HepG2 (cell line): ENCODE measurements around the gene KIAA1328. TPM values are rescaled to one million over a fixed set of nuclear protein-coding genes. Genes with fewer than 3 reads are reported as not detected.

Experiments
- ELF1 ChIP-seq: sonication (generic); formaldehyde crosslinking; IDR thresholded peaks from 2 replicates; pipeline ENCODE4 v1.4.0; 2020; ENCODE audit warnings: missing genetic modification reagents
- ESRRA ChIP-seq: sonication (generic); formaldehyde crosslinking; IDR thresholded peaks from 2 replicates; pipeline ENCODE4 v1.5.1; 2020; ENCODE audit warnings: mild to moderate bottlenecking, low read depth, missing genetic modification reagents
- KAT7 ChIP-seq: IDR thresholded peaks from 2 replicates; pipeline ENCODE4 v1.6.1; 2018; ENCODE audit warnings: borderline replicate concordance, missing compliant biosample characterization
- MED13 ChIP-seq: sonication (generic); formaldehyde crosslinking; IDR thresholded peaks from 2 replicates; pipeline ENCODE4 v1.5.0; 2020; ENCODE audit warnings: missing genetic modification reagents
- NFIC ChIP-seq: IDR thresholded peaks from 2 replicates; pipeline ENCODE4 v1.6.1; 2012; ENCODE audit warnings: mild to moderate bottlenecking, low read length, inconsistent platforms
- RAD51 ChIP-seq: fragments of 450-650 bp; IDR thresholded peaks from 2 replicates; pipeline ENCODE4 v1.6.1; 2016; ENCODE audit warnings: borderline replicate concordance
- RFXANK ChIP-seq: IDR thresholded peaks from 2 replicates; pipeline ENCODE4 v1.6.1; 2016
- RNF2 ChIP-seq: fragments of 450-650 bp; conservative IDR thresholded peaks from 2 replicates; pipeline ENCODE4 v1.6.1; 2016; ENCODE audit warnings: low read depth
- RXRA ChIP-seq: sonication (generic); formaldehyde crosslinking; IDR thresholded peaks from 2 replicates; pipeline ENCODE4 v1.5.1; 2020; ENCODE audit warnings: missing genetic modification reagents
- SKIL ChIP-seq: sonication (generic); formaldehyde crosslinking; IDR thresholded peaks from 2 replicates; pipeline ENCODE4 v1.8.0; 2022; ENCODE audit warnings: missing genetic modification reagents, mild to moderate bottlenecking, moderate library complexity, borderline replicate concordance
- SMAD3 ChIP-seq: sonication (generic); formaldehyde crosslinking; IDR thresholded peaks from 2 replicates; pipeline ENCODE4 v1.4.0; 2020; ENCODE audit warnings: missing genetic modification reagents
- U2AF2 ChIP-seq: fragments of 200-400 bp; formaldehyde crosslinking; IDR thresholded peaks from 2 replicates; pipeline ENCODE4 v1.6.1; 2017; ENCODE audit warnings: low read depth, mild to moderate bottlenecking, low read length
- YY1 ChIP-seq: IDR thresholded peaks from 2 replicates; pipeline ENCODE4 v1.6.1; 2011; ENCODE audit warnings: low read length, low read depth, moderate library complexity, mild to moderate bottlenecking; ENCODE audit not compliant: insufficient read depth, insufficient replicate concordance
- ZBTB20 ChIP-seq: sonication (generic); formaldehyde crosslinking; IDR thresholded peaks from 2 replicates; pipeline ENCODE4 v1.8.1; 2023; ENCODE audit warnings: missing genetic modification reagents, low read depth, mild to moderate bottlenecking, borderline replicate concordance
- ZBTB49 ChIP-seq: sonication (generic); formaldehyde crosslinking; IDR thresholded peaks from 2 replicates; pipeline ENCODE4 v1.4.0; 2020; ENCODE audit warnings: missing genetic modification reagents, borderline replicate concordance
- ZNF335 ChIP-seq: sonication (generic); formaldehyde crosslinking; IDR thresholded peaks from 2 replicates; pipeline ENCODE4 v1.4.0; 2020; ENCODE audit warnings: missing genetic modification reagents
- ZNF441 ChIP-seq: sonication (generic); formaldehyde crosslinking; IDR thresholded peaks from 2 replicates; pipeline ENCODE4 v1.7.0; 2021; ENCODE audit warnings: missing genetic modification reagents, borderline replicate concordance
- ZNF577 ChIP-seq: sonication (generic); formaldehyde crosslinking; IDR thresholded peaks from 2 replicates; pipeline ENCODE4 v1.4.0; 2020; ENCODE audit warnings: mild to moderate bottlenecking, low read depth, missing genetic modification reagents, borderline replicate concordance
- ZNF670 ChIP-seq: sonication (generic); formaldehyde crosslinking; IDR thresholded peaks from 2 replicates; pipeline ENCODE4 v1.8.0; 2022; ENCODE audit warnings: mild to moderate bottlenecking, missing genetic modification reagents, borderline replicate concordance
- ZNF7 ChIP-seq: IDR thresholded peaks from 2 replicates; pipeline ENCODE4 v1.6.1; 2016; ENCODE audit warnings: missing biosample characterization, missing genetic modification reagents
- ZNF773 ChIP-seq: sonication (generic); formaldehyde crosslinking; IDR thresholded peaks from 2 replicates; pipeline ENCODE4 v1.4.0; 2020; ENCODE audit warnings: missing genetic modification reagents, borderline replicate concordance
- ZNF850 ChIP-seq: sonication (generic); formaldehyde crosslinking; conservative IDR thresholded peaks from 2 replicates; pipeline ENCODE4 v1.9.0; 2021; ENCODE audit warnings: mild to moderate bottlenecking, missing genetic modification reagents
- ZNF883 ChIP-seq: sonication (generic); formaldehyde crosslinking; IDR thresholded peaks from 2 replicates; pipeline ENCODE4 v1.5.1; 2020; ENCODE audit warnings: mild to moderate bottlenecking, missing genetic modification reagents; ENCODE audit errors: not compliant biosample characterization
- ZSCAN31 ChIP-seq: sonication (generic); formaldehyde crosslinking; IDR thresholded peaks from 2 replicates; pipeline ENCODE4 v1.5.0; 2020; ENCODE audit warnings: low read depth, mild to moderate bottlenecking, missing genetic modification reagents
- ZSCAN9 ChIP-seq: IDR thresholded peaks from 2 replicates; pipeline ENCODE4 v1.6.1; 2016; ENCODE audit warnings: borderline replicate concordance
- ZUFSP ChIP-seq: sonication (generic); formaldehyde crosslinking; IDR thresholded peaks from 2 replicates; pipeline ENCODE4 v1.9.0; 2021; ENCODE audit warnings: missing genetic modification reagents, mild to moderate bottlenecking, borderline replicate concordance
- polyA plus RNA-seq, 8 experiments: library from polyadenylated mRNA; depleted of rRNA in 3 of 8; stranded (reverse) in 7 of 8; unstranded in 1 of 8; fragments of >200 nt; fragmentation: Illumina TruSeq in 4 of 8; extraction: Trizol in 4 of 8; gene quantifications; 2 replicates each; pipeline versions ENCODE4 v1.2.1 to v1.2.3, GENCODE V29; 2011 to 2016; ENCODE audit warnings: low read depth in 4 of 8, missing spikeins in 1 of 8, mixed read lengths in 1 of 8; ENCODE audit not compliant: insufficient read depth in 1 of 8
- total RNA-seq, 5 experiments: library from RNA; depleted of rRNA; stranded (reverse); fragments of >200 nt; fragmentation: Illumina TruSeq; extraction: Trizol; gene quantifications; 2 replicates each; pipeline ENCODE4 v1.2.3, GENCODE V29; 2016; ENCODE audit warnings: low read depth in 1 of 5

KIAA1328 gene
- total and polyA plus RNA-seq, 2 of the 13 experiments (the other 11 are each of a cell fraction or from before 2014, with no cell fraction given) = 4.1 to 6.0 TPM

- peak; percentile 96 for TF ChIP-seq SKIL (CRISPR knock-in tag)
- TF ChIP-seq ESRRA (CRISPR knock-in tag) = peak; percentile 91
- TF ChIP-seq ELF1 = peak; percentile 77
- TF ChIP-seq ZNF883 (CRISPR knock-in tag) = peak; percentile 100
- TF ChIP-seq NFIC = no peak
- TF ChIP-seq RXRA (CRISPR knock-in tag) = peak; percentile 84
- TF ChIP-seq MED13 (CRISPR knock-in tag) = peak; percentile 100
- TF ChIP-seq YY1 = no peak
- TF ChIP-seq ZBTB20 (CRISPR knock-in tag) = peak; percentile 100
- peak; percentile 99 for TF ChIP-seq ZUFSP (CRISPR knock-in tag)
- TF ChIP-seq RNF2 = no peak
- peak; percentile 99 for TF ChIP-seq ZNF577 (CRISPR knock-in tag)
- TF ChIP-seq RFXANK (CRISPR knock-in tag) = peak; percentile 98
- TF ChIP-seq ZNF441 (CRISPR knock-in tag) = peak; percentile 99
- TF ChIP-seq ZNF670 (CRISPR knock-in tag) = peak; percentile 96; the same call in 1 of the 2 replicates
- peak; percentile 100 for TF ChIP-seq SMAD3
- peak; percentile 98 for TF ChIP-seq ZNF7 (CRISPR knock-in tag)
- peak; percentile 98 for TF ChIP-seq ZNF335
- TF ChIP-seq U2AF2 = no peak
- TF ChIP-seq ZSCAN31 (CRISPR knock-in tag) = peak; percentile 100
- TF ChIP-seq RAD51 = no peak
- TF ChIP-seq KAT7 (CRISPR knock-in tag) = peak; percentile 98; the same call in 1 of the 2 replicates
- peak; percentile 97 for TF ChIP-seq ZNF850 (CRISPR knock-in tag)
- TF ChIP-seq ZBTB49 (CRISPR knock-in tag) = peak; percentile 100
- peak; percentile 100 for TF ChIP-seq ZNF773 (CRISPR knock-in tag)
- TF ChIP-seq ZSCAN9 (CRISPR knock-in tag) = peak; percentile 100
Observed at GRCh38 chr18:37270038-37270665, 441.2 kb downstream of the KIAA1328 start (continued).
